GM12873 (cell line): ENCODE measurements around the gene PADI3.

Experiments
- CTCF ChIP-seq: IDR thresholded peaks from 2 replicates; pipeline ENCODE4 v1.5.1; 2012; ENCODE audit warnings: low read depth, mild to moderate bottlenecking, moderate library complexity, low read length, control low read depth; ENCODE audit not compliant: insufficient read depth; ENCODE audit errors: missing control alignments

The PADI3 gene

GRCh38 chr1:17306921-17307320 lies 58.0 kb downstream of the PADI3 start:
- no peak for TF ChIP-seq CTCF

GRCh38 chr1:17307329-17307728 lies 58.4 kb downstream of the PADI3 start:
- no peak for TF ChIP-seq CTCF

GRCh38 chr1:17307946-17308345 lies 59.0 kb downstream of the PADI3 start, which contains the start of gene PADI4:
TSS of gene PADI4 (plus strand) at chr1:17308197. CDS start at chr1:17308223, 26 bp downstream.
- no peak for TF ChIP-seq CTCF

- no peak for TF ChIP-seq CTCF
Observed at GRCh38 chr1:17308593-17308992, 59.7 kb downstream of the PADI3 start.

- TF ChIP-seq CTCF, result no peak
Observed at GRCh38 chr1:17309426-17310067, 60.6 kb downstream of the PADI3 start.

- TF ChIP-seq CTCF, result no peak
Observed at GRCh38 chr1:17310068-17310640, 61.3 kb downstream of the PADI3 start.

- TF ChIP-seq CTCF, result no peak
Observed at GRCh38 chr1:17313530-17314309, 64.8 kb downstream of the PADI3 start.
